Measurements from ENCODE around the gene EIF4ENIF1. TPM values are rescaled to one million over a fixed set of nuclear protein-coding genes. Genes with fewer than 3 reads are reported as not detected.

EIF4ENIF1 gene
- total and polyA plus RNA-seq, 2 donors (not counting 3 experiments of a cell fraction or from before 2014, with no cell fraction given), result 22.8 to 38.7 TPM

GRCh38 chr22:31448382-31448781 is 41.3 kb downstream of the EIF4ENIF1 start:
- Histone ChIP-seq H3K9me1 (replicated peaks; ENCODE audit: control insufficient read depth, extremely low read depth, insufficient read depth, low read length) (no peaks in the 10 kb centered on the region), H3K9ac (replicated peaks; ENCODE audit: extremely low read depth, insufficient read depth, low read length) (no peak overlapping the region), H3K4me3 (replicated peaks in 1 of 3; ENCODE audit: insufficient read depth in 1 of 3, low read depth in 1 of 3, low read length in 3 of 3) (no peak overlapping the region), H3K27ac (ENCODE audit: insufficient read depth, low read depth, low read length) (no peak overlapping the region), H3K27me3 (ENCODE audit: control insufficient read depth in 2 of 2, insufficient read depth in 2 of 2, low read length in 2 of 2) (no peaks in the 10 kb centered on the region), H3K4me2 (ENCODE audit: insufficient read depth, low read length) (no peak overlapping the region), H2AFZ (ENCODE audit: low read depth, low read length) (no peak overlapping the region), H3K36me3 (ENCODE audit: control insufficient read depth in 2 of 2, extremely low read depth in 1 of 2, insufficient read depth in 2 of 2, low read length in 2 of 2) (peaks cover 11 to 17% of the 10 kb centered on the region in 2 experiments), H3K4me1 (ENCODE audit: control insufficient read depth, extremely low read depth, insufficient read depth, low read length) (no peaks in the 10 kb centered on the region), H3K9me3 (replicated peaks; ENCODE audit: control insufficient read depth, insufficient read depth, low read length) (no peaks in the 10 kb centered on the region), H4K20me1 (replicated peaks; ENCODE audit: control insufficient read depth, extremely low read depth, insufficient read depth, low read length) (no peaks in the 10 kb centered on the region), H3K79me2 (ENCODE audit: control insufficient read depth, insufficient read depth, low read length) (no peaks in the 10 kb centered on the region)
- intact Hi-C loops (cut with micrococcal nuclease), result no loop called here
- CTCF ChIA-PET, result no interaction called here
- no TSS peak for BruUV-seq (replicated peaks)
- POLR2A ChIA-PET, result interaction anchor here (1.1 kb wide), 1 partner anchor 11 kb away, joined by 3 read pairs; no protein-coding TSS in a partner anchor
- dilution Hi-C loops (cut with MboI; ENCODE audit: extremely low pct_ligation_motif_present, low sequenced_read_pairs), result no loop called here
- FAIRE-seq (no peak), DNase-seq (ENCODE audit: low read depth, low spot score) (no peak)
- TF ChIP-seq CTCF (IDR thresholded peaks at IDR 0.05; ENCODE audit: extremely low read depth in 1 of 2, insufficient read depth in 1 of 2, low read depth in 1 of 2, low read length in 2 of 2) (no peak), EZH2 (IDR thresholded peaks at IDR 0.05; ENCODE audit: borderline replicate concordance, low read depth, low read length, severe bottlenecking) (no peak), MYC (IDR thresholded peaks at IDR 0.05; ENCODE audit: low read depth, low read length) (no peak), GATA2 (IDR thresholded peaks at IDR 0.05; ENCODE audit: insufficient read depth, insufficient read length, low read depth, low read length) (no peak), JUN (IDR thresholded peaks at IDR 0.05; ENCODE audit: borderline replicate concordance, insufficient read depth, insufficient read length, low read depth) (no peak)

- FAIRE-seq (no peak), DNase-seq (ENCODE audit: low read depth, low spot score) (no peak)
- H3K27ac ChIP-seq (ENCODE audit: insufficient read depth, low read depth, low read length), result no peak overlapping the region
- no peaks in the 10 kb centered on the region for H3K9me3 ChIP-seq (replicated peaks; ENCODE audit: control insufficient read depth, insufficient read depth, low read length)
- H3K4me2 ChIP-seq (ENCODE audit: insufficient read depth, low read length), result no peak overlapping the region
- no peaks in the 10 kb centered on the region for H3K79me2 ChIP-seq (ENCODE audit: control insufficient read depth, insufficient read depth, low read length)
- dilution Hi-C loops (cut with MboI; ENCODE audit: extremely low pct_ligation_motif_present, low sequenced_read_pairs), result no loop called here
- H3K4me3 ChIP-seq (replicated peaks in 1 of 3; ENCODE audit: insufficient read depth in 1 of 3, low read depth in 1 of 3, low read length in 3 of 3), result no peak overlapping the region
- no peaks in the 10 kb centered on the region for H3K4me1 ChIP-seq (ENCODE audit: control insufficient read depth, extremely low read depth, insufficient read depth, low read length)
- intact Hi-C loops (cut with micrococcal nuclease), result no loop called here
- no peaks in the 10 kb centered on the region for H3K27me3 ChIP-seq (ENCODE audit: control insufficient read depth in 2 of 2, insufficient read depth in 2 of 2, low read length in 2 of 2)
- CTCF ChIA-PET, result interaction anchor here (1.1 kb wide), 1 partner anchor 110 kb away, joined by 3 read pairs; no protein-coding TSS in a partner anchor
- BruUV-seq (replicated peaks), result no TSS peak
- no peak overlapping the region for H2AFZ ChIP-seq (ENCODE audit: low read depth, low read length)
- no peak for TF ChIP-seq MYC (IDR thresholded peaks at IDR 0.05; ENCODE audit: low read depth, low read length)
- TF ChIP-seq EZH2 (IDR thresholded peaks at IDR 0.05; ENCODE audit: borderline replicate concordance, low read depth, low read length, severe bottlenecking), result no peak
- TF ChIP-seq JUN (IDR thresholded peaks at IDR 0.05; ENCODE audit: borderline replicate concordance, insufficient read depth, insufficient read length, low read depth), result no peak
- no peak for TF ChIP-seq POLR2AphosphoS5 (IDR thresholded peaks at IDR 0.05; ENCODE audit: insufficient read depth, low read depth, low read length)
- no peak for TF ChIP-seq GATA2 (IDR thresholded peaks at IDR 0.05; ENCODE audit: insufficient read depth, insufficient read length, low read depth, low read length)
- TF ChIP-seq CTCF (IDR thresholded peaks at IDR 0.05; ENCODE audit: extremely low read depth in 1 of 2, insufficient read depth in 1 of 2, low read depth in 1 of 2, low read length in 2 of 2), result no peak
- no peak for TF ChIP-seq FOS (IDR thresholded peaks at IDR 0.05; ENCODE audit: borderline replicate concordance, insufficient read depth, low read length)
- no peak for TF ChIP-seq MAX (IDR thresholded peaks at IDR 0.05; ENCODE audit: insufficient read depth, insufficient read length)
- no peaks in the 10 kb centered on the region for H4K20me1 ChIP-seq (replicated peaks; ENCODE audit: control insufficient read depth, extremely low read depth, insufficient read depth, low read length)
- no peak overlapping the region for H3K9ac ChIP-seq (replicated peaks; ENCODE audit: extremely low read depth, insufficient read depth, low read length)
- peaks cover 12 to 21% of the 10 kb centered on the region in 2 experiments for H3K36me3 ChIP-seq (ENCODE audit: control insufficient read depth in 2 of 2, extremely low read depth in 1 of 2, insufficient read depth in 2 of 2, low read length in 2 of 2)
- POLR2A ChIA-PET, result no interaction called here
- no peaks in the 10 kb centered on the region for H3K9me1 ChIP-seq (replicated peaks; ENCODE audit: control insufficient read depth, extremely low read depth, insufficient read depth, low read length)
These were observed 42.3 kb downstream of the EIF4ENIF1 start for GRCh38 chr22:31447337-31447736.
